Sigmoid colon (tissue), 4 donors: ENCODE data around the gene DNPEP.

ENCODE experiments used
- EP300 ChIP-seq, 4 donors: sonication (generic); formaldehyde crosslinking; IDR thresholded peaks; one replicate each; pipeline ENCODE4 v1.6.1; 2017; ENCODE audit warnings: antibody characterized with exemption in 4 of 4
- POLR2AphosphoS5 ChIP-seq, 4 donors: sonication (generic); formaldehyde crosslinking; IDR thresholded peaks; one replicate each; pipeline ENCODE4 v1.6.1; 2017; ENCODE audit warnings: antibody characterized with exemption in 4 of 4
- TF ChIP-seq, protein P1 (sequence below), 4 experiments: fragments of 450-650 bp in 3 of 4; fragments of 200-600 bp in 1 of 4; IDR thresholded peaks; one replicate each; pipeline ENCODE4 v1.5.1; 2016 to 2019; ENCODE audit warnings: antibody characterized with exemption in 4 of 4, mild to moderate bottlenecking in 3 of 4, moderate library complexity in 2 of 4

- TF ChIP-seq, protein P1, sequence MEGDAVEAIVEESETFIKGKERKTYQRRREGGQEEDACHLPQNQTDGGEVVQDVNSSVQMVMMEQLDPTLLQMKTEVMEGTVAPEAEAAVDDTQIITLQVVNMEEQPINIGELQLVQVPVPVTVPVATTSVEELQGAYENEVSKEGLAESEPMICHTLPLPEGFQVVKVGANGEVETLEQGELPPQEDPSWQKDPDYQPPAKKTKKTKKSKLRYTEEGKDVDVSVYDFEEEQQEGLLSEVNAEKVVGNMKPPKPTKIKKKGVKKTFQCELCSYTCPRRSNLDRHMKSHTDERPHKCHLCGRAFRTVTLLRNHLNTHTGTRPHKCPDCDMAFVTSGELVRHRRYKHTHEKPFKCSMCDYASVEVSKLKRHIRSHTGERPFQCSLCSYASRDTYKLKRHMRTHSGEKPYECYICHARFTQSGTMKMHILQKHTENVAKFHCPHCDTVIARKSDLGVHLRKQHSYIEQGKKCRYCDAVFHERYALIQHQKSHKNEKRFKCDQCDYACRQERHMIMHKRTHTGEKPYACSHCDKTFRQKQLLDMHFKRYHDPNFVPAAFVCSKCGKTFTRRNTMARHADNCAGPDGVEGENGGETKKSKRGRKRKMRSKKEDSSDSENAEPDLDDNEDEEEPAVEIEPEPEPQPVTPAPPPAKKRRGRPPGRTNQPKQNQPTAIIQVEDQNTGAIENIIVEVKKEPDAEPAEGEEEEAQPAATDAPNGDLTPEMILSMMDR (IDR thresholded peaks at IDR 0.05) = no peak
- no peak for TF ChIP-seq EP300 (IDR thresholded peaks at IDR 0.05)
- TF ChIP-seq POLR2AphosphoS5 (IDR thresholded peaks at IDR 0.05) = no peak
Observed at GRCh38 chr2:219335373-219335786, 52.3 kb downstream of the DNPEP start.
